ENCODE data around the gene NUP98.
"Not testable (repeated sequence)": the region's sequence is repeated elsewhere in the genome, so short reads cannot be mapped to it uniquely, and the experiment has no call there.

The NUP98 gene

GRCh38 chr11:3671334-3672254, 125.8 kb downstream of the NUP98 start, which contains the start of gene CHRNA10:
CHRNA10 (minus strand) TSS chr11:3671384; CDS start chr11:3671312, 72 bp downstream.
- DNase-seq (ENCODE audit: low read depth, low spot score): no peak

GRCh38 chr11:3669742-3670183, 127.6 kb downstream of the NUP98 start:
- DNase-seq (ENCODE audit: low read depth, low spot score): no peak

GRCh38 chr11:3669128-3669527, 128.2 kb downstream of the NUP98 start:
- no peak for DNase-seq (ENCODE audit: low read depth, low spot score)

GRCh38 chr11:3667149-3668035, 130.0 kb downstream of the NUP98 start:
- DNase-seq (ENCODE audit: low read depth, low spot score): no peak

- DNase-seq (ENCODE audit: low read depth, low spot score): no peak
Measured at GRCh38 chr11:3666023-3666530, 131.3 kb downstream of the NUP98 start.

- no peak for DNase-seq (ENCODE audit: low read depth, low spot score)
Measured at GRCh38 chr11:3665336-3666022, 131.9 kb downstream of the NUP98 start.

- no peak for DNase-seq (ENCODE audit: low read depth, low spot score)
Measured at GRCh38 chr11:3664032-3664630, 133.2 kb downstream of the NUP98 start.

- no peak for DNase-seq (ENCODE audit: low read depth, low spot score)
Measured at GRCh38 chr11:3662856-3663255, 134.5 kb downstream of the NUP98 start.

- no peak for DNase-seq (ENCODE audit: low read depth, low spot score)
Measured at GRCh38 chr11:3660960-3661359, 136.4 kb downstream of the NUP98 start.

GRCh38 chr11:3659595-3660515, 137.5 kb downstream of the NUP98 start:
- DNase-seq (ENCODE audit: low read depth, low spot score): no peak

GRCh38 chr11:3658252-3658651, 139.1 kb downstream of the NUP98 start:
- no peak for DNase-seq (ENCODE audit: low read depth, low spot score)

GRCh38 chr11:3657331-3657730, 140.0 kb downstream of the NUP98 start:
- not testable (repeated sequence) for DNase-seq (ENCODE audit: low read depth, low spot score)

GRCh38 chr11:3655547-3655946, 141.8 kb downstream of the NUP98 start:
- DNase-seq (ENCODE audit: low read depth, low spot score): no peak

GRCh38 chr11:3652514-3652913, 144.8 kb downstream of the NUP98 start:
- DNase-seq (ENCODE audit: low read depth, low spot score): not testable (repeated sequence)

GRCh38 chr11:3649374-3649773, 148.0 kb downstream of the NUP98 start:
- DNase-seq (ENCODE audit: low read depth, low spot score): not testable (repeated sequence)

- DNase-seq (ENCODE audit: low read depth, low spot score): not testable (repeated sequence)
Measured at GRCh38 chr11:3648843-3649242, 148.5 kb downstream of the NUP98 start.

GRCh38 chr11:3645552-3645951, 151.8 kb downstream of the NUP98 start:
- no peak for DNase-seq (ENCODE audit: low read depth, low spot score)

GRCh38 chr11:3644817-3645235, 152.5 kb downstream of the NUP98 start, which contains the start of gene ART1:
ART1 (plus strand) TSS chr11:3645128; CDS start chr11:3659214, 14,086 bp downstream.
- no peak for DNase-seq (ENCODE audit: low read depth, low spot score)

- DNase-seq (ENCODE audit: low read depth, low spot score): not testable (repeated sequence)
Measured at GRCh38 chr11:3643102-3643546, 154.2 kb downstream of the NUP98 start.
